HL-60/S4 treated with retinoic acid at 250 ng/mL for 4 days and 3 days (cell line): ENCODE data around the gene GNAS-AS1.

ENCODE experiments used
- in situ Hi-C: fragments of 300-500 bp; cut with MboI; formaldehyde crosslinking; loops from 2 replicates; pipeline ENCODE4 v1.7.0; 2022; ENCODE audit warnings: low sequenced_read_pairs

Gene GNAS-AS1

DNA sequence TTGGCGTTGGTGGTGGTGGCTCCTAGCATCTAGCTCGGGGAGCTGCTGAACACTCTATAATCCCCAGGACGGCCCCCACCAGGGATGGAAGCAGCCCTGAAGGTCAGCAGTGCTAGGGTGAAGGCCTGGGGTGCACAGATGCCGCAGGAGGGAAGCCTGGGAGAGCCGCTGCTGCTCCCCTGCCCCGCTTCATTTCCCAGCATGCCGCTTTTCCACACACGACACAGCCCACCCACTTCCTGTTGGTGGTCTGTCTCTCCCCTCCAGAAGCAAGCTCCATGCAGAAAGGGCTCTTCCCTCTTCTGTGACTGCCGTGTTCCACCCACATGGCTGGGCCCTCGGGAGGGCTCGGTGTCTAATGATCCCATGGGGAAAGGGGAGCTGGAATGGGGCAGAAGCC lies 35.3 kb downstream of the GNAS-AS1 start:
- in situ Hi-C loops: no loop called here

DNA sequence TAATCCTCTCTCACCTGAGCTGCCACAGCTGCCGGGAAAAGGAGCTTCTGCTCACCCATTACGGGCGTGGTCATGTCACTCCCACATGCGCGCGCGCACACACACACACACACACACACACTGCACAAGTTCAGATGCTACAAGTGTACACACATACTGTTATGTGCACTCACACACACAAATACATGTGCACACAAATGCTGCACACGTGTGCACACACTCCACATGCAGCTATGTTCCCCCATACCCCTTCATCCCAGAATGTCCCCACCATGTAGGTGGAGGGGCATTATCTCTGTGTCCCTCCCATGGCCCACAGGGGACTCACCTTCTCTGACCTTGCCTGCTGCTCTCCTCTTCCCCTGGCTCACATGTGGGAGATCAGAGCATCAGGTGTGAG lies 37.3 kb downstream of the GNAS-AS1 start:
- in situ Hi-C loops: no loop called here

DNA sequence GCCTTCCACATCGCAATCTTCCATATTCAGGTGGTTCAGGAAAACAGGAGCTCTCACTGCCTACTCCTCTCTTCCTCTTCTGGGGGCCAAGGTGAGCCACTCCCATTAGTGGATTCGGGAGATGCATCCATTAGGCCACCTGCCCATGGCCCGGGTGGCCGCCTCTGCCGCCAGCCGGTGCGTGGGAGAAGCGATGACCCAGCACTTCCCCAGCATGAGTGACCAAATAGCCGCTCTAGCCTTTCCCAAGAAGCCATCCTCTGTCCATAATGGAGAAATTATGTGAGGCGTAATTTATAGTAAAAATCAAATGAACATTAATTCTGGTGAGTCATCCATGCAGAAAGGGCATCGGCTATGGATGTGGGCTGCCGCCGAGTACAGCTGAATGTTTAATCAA lies 39.4 kb downstream of the GNAS-AS1 start:
- in situ Hi-C loops: no loop called here

DNA sequence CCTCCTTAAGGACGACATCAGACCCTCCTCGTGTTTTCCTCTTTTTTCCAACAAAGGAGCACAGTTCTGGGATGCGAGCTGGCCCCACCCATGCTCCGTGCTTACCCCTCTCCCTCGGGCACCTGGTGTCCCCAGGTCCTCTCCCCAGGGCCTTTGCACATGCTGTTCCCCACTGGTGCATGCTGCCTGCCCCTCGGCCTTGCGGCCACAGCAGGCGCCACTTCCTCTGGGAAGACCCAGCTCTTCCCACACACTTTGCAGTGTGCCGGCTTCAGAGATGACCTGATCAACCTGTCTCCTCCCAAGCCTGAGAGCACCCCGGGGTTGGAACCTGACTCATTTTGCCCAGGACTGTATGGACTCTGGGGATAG lies 39.8 kb downstream of the GNAS-AS1 start:
- in situ Hi-C loops: no loop called here

DNA sequence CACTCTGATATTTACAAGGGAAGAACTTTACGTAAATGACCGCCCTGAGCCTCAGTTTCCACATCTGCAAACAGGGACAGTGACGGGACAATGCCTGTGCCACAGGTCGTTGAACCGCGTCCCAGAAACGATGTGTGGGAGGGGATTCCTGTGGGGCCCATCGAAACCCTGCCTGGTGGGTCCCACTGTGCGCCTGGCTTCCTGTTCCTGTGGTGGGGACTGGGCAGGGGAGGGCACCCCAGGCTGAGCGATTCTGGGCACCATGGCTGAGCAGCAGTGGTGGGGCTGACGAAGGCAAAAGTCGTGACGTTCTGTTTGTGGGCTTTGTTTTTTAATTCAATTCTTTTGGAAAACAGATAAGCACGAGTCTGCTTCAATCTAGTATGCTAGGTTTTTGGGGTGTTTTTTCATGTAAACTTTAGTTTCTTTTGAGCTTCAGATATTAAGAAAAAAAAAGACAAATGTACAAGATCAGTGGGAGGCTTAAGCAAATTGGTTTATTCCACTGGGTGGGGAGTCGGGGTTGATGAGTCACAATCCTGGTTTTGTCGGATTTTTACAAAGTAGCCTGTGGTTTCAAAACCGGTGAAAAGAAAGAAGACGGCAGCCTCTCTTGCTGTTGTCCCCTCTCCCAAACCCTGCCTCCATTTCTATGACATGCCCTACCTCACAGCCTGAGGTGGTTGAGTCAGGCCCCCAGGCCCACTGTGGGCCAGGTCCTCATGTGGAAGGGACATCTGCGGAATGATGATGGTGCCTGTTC lies 40.4 kb downstream of the GNAS-AS1 start:
- in situ Hi-C loops: no loop called here

DNA sequence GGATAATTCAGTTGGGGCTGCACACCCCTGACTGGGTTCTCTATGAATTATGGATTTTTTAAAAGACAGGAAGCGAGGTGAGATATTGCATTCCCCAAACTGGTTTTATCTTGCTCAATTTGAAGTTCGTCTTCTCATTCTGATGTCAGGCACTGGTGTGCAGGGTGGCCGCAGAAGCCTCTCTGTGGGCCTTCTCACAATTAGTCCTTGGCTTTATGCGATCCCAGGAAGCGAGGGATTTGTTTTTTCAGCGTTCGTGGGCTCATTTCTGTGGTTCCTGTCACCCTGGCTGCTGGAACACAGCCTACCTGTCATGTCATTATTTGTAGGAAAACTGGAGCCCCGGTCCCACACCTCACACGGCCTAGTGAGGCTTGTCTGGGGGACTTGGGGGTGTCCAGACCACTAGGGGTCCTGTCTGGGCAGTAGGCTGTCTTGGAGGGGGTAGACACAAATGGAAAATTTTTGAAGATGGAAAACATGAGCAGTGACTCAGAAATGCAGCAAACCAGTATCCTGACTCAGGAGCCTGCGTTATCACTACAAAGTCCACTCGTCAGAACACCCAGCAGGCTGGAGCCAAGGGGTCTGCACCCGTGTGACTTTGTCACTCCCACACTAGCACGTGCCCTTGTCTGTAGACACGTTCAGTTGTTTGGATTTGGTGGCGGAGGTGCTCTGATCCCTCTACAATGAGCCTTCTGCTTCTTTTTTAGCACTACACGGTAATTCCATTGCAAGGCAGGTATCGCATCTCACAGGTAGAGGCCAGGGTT lies 42.2 kb downstream of the GNAS-AS1 start:
- in situ Hi-C loops: no loop called here

DNA sequence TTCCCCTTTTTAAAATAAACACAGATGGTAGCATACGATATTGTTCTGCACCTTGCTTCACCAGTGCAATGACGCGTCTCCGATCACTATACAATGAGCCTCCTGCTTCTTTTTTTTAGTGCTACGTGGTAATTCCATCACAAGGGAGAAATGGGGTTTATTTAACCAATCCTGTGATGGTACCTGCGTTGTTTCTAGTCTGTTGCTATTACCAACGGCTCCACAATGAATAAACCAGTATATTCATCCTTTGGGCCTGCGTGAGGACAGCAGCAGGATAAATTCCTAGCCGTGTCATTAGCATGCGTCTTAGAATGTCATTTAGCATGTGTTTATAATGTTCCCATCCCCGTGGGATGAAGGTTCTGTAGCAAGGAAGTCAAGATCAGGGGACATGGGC lies 42.9 kb downstream of the GNAS-AS1 start:
- in situ Hi-C loops: no loop called here

DNA sequence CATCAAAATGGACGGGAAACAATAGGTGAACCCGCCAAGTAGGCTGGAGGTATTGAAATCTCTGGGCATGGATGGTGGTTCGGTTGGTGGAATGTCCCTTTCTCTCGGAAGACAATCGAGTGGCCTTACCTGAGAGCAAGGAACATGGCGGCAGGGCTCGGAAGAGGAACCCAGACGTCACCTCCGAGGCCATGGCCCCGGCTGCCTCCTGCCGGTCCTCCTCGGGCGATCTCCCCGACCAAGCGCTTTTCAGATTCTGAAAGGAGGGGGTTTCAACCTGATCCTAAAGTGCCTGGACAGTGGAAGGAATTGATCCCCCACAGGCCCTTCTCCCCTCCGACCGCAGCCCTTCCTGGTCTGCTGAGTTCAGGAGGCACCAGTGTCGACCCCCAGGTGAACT lies 47.2 kb downstream of the GNAS-AS1 start:
- in situ Hi-C loops: no loop called here

DNA sequence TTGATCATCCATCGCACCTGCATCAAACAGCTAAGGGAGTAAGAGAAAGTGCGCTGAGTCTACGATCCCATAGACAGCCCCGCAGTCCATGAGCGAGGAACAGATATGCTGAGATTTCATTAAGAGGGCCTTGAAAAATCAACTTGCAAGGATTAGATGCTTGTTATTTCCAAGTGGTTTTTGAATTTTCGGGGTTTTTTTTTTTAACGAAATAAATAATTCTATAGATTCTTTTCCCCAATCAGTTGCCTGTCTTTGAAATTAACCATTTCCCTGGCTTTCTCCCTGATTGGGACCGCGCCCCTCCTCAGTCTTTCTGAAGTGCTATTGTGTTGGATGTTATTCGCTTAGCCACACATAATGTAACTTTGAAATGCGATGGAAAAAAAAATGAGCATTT lies 48.6 kb downstream of the GNAS-AS1 start:
- in situ Hi-C loops: no loop called here

DNA sequence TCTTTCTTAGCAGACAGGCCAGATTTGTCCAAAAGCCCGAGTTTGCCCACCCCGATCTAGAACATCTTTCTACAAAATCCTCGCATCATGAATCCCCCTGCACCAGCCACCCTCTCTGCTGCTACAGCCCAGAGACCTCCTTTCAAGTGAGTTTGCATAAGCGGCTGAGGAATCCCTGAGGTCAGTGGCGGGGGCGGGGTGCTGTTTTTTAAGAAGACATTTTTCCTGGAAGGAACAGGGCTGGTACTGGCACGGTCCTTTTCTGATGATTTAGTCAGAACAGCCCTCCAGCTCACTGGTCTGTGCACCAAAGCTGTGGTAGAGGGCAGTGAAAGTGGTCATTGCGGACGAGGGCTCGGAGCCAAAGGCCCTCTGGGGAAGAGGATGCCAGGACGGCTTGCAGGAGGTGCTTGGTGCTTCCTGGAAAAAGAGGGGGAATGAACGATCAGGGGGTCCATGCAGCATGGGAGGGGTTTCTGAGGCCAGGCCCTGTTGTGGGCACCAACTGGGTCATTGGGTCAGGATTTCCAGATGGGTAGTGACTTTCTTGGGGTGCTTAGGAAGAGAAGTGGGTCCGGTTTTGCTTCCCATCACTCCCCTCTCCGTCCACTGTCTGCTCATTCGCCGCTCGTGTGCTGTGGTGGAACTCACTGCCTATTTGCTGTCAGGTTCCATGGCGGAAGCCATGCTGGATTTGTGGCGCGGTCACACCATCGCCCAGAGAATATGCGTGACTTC lies 50.4 kb downstream of the GNAS-AS1 start:
- in situ Hi-C loops: no loop called here

DNA sequence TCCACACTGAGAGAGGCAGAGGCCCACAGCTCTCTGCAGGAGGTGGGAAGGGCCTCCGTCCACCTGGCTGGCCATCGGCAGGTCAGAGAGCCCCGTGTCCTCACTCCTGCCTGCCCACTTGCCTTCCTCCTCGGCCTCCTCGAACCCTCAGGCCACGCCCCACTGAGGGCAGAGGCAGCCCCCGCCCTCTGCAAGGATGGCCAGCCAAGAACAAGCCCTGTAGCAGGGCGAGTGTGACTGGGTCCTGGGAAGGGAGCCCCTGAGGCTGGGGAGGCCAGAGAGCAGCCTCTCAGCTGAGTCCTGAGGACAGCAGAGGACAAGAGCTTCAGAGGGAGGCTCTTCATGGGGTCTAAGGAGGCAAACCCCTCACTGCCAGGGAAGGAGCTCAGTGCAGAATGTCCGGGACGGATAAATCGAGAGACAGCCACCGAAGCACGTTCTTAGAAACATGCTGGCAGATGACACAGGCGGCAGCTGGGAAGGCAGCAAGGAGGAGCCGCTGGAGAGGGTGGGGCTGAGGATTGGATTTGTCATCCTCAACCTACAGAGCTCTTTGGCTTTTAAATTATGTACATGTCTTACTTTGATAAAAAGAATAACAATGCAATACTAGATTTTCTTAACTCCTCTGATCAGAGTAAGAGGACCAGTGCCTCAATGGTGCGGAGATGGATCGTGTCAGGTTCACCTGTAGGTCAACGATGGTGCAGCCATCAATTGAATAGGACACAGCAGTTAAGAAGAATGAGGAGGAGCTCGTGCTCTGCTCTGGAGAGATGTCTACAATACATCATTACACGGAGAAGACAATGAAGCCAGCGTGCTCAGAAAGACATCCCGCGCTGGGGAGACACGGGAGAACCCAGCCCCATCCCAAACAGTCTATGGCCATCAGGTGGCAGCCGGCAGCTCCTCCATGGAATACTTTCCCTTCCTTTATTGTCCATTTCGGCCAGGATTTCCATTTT lies 53.0 kb downstream of the GNAS-AS1 start:
- in situ Hi-C loops: no loop called here

DNA sequence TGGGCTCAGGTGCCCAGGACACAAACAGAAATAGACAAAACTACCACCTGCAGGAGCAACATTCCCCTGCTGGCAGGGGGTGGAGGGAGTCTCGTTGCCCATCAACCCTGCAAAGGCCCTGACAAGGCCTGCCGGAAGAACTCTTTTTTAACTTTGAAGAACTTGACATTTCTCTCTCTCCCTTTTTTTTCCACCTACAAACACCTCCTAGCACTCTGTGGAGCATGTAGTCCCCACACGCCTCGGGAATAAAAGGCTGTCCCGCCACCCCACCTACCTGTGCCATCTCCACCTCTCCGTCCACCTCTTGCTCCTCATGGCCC lies 54.8 kb downstream of the GNAS-AS1 start:
- in situ Hi-C loops: no loop called here

DNA sequence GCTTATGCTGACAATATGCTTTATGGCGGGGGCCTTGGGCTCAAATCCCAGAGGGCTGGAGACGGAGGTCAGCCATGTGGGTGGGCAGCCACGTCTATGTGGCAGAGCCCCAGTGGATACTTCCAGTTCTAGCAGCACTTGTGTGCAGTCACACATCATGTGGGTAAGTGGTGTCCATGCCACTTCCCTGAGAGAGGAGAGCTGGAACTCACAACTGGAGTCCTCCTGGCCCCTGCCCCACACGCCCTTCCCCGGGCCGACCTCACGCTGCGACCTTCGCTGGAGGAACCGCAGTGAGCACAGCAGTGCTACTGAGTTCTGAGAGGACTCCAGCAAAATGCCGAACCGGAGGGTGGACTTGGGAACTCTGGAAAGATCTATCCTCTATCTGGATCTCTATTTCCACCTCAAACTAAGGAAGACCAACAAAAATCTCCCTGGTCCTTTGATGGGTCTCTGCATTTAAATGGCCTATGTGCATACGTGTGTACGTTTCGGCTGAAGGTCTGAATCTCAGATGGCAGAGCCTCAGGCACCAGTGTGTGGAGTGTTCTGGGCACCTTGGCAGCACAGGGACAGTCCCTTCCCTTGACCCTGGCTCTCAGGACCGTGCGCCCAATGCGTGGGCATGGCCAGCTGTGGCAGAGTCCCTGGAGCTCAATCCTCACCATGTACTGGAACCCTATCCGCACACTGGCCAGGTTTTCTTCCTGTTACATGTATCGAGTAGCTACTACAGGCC lies 55.4 kb downstream of the GNAS-AS1 start:
- in situ Hi-C loops: no loop called here

DNA sequence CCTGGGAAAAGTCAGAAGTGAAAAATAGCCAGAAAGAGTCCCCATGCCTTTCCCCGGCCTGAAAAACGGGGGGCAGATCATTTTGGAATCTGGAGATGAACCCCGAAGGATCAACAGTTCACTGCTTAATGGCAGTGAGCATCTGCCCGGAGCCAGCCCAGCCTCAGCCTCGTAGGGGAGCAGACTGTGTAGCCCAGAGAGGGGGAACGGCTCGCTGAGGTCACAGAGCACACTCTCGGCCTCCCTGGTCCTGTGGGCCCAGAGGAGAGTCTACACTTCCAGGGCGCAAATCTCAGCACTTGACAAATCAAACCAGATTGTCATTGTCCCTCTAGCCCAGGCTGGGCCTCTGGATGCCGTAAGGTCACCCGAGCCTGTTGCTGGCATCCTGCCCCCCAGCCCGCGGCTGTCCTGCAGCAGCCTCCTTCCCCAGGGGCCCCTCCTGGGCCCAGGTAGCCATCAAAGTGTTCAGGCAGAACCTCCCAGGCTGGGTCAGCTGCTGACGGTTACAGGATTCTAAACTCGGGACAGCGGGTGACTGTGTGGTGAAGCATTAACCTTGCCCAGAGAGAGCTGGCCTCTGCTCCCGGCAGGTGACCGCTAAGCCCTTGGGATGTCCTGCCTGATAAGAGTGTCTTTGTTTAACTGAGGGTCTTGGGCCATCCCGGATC lies 56.1 kb downstream of the GNAS-AS1 start:
- in situ Hi-C loops: no loop called here

DNA sequence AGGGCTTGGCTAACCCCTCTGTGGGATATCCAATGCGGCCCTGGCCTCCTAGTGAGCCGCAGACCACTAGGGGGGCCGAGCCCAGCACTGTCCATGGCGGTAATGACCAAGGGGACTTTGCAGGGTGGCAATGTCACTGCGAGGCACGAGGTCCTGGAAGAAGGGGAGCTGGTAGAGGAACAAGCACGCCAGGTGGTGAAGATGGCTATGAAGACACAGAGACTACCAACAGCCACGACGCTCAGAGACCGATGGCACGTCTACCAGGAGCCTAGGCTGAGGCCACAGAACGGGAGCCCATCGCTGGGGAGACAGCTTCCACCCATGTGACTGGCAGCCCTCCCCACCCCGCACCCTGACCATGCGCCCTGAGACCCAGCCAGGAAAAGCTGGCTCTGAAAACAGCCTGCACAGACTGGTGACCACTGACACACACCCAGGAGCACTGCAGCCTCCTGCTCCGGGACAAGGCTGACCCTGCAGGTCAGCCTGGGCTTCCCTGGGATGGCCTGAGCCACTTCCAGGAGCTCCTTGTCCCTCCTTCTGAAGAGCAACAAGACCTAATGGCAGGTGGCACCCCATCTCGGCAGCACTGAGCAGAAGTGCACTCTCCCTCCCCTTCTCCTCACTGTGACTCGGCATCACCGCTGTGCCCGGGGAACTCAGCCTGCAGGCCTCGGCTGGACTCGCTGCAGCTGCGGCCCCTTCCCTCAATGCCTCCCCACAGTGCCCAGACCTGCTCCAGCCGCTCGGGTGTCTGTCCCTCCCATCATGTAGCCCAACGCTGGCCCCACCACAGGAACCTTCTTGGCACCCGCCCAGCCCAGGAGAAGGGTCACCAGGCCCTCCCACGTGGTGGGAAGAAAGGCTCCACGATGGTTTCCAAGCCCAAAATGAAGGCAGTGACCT lies 56.9 kb downstream of the GNAS-AS1 start:
- in situ Hi-C loops: no loop called here

DNA sequence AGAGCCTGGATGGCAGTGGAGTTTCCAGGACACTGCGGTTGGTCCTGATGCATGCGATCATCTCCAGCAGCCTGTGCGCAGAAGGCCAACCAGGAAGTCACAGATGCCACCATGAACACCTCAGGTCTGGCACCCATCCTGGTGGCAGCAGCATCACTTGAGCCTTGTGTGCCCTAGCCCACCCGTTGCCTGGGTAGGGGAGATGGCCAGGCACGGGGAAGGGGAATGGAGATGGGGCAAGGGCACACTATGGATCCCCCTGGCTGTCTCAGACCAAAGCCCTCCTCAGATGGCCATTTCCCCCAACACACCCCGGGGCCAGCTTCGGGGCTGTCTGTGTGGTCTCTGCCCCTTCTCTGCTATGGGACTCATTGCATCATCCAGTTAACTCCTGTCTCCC lies 58.3 kb downstream of the GNAS-AS1 start:
- in situ Hi-C loops: no loop called here

DNA sequence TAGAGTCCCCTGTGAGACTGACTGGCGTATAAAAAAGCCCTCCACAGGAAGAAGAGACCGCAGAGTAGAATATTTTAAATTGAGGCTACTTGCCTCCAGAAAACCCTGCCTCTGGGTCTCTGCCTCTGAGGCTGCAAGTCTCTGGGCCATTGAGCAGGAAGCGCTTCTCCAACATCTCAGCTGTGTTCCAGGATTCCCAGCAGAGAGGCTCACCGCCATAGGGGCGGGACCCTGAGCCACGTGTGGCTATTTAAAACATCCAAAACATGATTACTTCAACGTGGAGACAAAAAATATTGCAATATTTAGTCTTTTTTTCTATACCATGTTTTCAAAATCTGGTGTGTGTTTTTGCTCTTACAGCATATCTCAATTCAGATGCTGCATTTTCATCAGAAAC lies 59.4 kb downstream of the GNAS-AS1 start:
- in situ Hi-C loops: no loop called here

DNA sequence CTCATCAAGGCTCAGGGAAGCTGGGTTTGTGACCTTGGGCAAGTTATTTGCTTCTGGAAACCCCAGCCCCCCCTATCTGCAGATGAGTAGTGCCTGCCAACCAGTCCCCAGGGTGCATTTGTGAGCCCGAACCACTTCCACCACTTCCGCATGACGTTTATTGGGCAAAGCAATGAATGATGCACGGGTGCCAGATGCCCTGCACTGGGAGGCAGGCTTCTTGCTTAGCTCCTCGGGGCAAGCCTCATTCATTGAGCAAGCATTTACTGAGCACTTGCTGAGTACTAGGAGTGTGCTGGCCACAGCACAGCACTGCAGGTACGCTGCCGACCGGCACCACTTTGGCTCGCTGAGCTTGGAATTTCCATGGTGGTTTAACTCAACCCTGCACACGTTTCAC lies 60.2 kb downstream of the GNAS-AS1 start:
- in situ Hi-C loops: no loop called here
